ENCODE results near the gene FYN. TPM values are rescaled to one million over a fixed set of nuclear protein-coding genes. Genes with fewer than 3 reads are reported as not detected.

FYN gene
- total RNA-seq, 2 donors from 2014 or later: 25.7 to 83.1 TPM

DNA sequence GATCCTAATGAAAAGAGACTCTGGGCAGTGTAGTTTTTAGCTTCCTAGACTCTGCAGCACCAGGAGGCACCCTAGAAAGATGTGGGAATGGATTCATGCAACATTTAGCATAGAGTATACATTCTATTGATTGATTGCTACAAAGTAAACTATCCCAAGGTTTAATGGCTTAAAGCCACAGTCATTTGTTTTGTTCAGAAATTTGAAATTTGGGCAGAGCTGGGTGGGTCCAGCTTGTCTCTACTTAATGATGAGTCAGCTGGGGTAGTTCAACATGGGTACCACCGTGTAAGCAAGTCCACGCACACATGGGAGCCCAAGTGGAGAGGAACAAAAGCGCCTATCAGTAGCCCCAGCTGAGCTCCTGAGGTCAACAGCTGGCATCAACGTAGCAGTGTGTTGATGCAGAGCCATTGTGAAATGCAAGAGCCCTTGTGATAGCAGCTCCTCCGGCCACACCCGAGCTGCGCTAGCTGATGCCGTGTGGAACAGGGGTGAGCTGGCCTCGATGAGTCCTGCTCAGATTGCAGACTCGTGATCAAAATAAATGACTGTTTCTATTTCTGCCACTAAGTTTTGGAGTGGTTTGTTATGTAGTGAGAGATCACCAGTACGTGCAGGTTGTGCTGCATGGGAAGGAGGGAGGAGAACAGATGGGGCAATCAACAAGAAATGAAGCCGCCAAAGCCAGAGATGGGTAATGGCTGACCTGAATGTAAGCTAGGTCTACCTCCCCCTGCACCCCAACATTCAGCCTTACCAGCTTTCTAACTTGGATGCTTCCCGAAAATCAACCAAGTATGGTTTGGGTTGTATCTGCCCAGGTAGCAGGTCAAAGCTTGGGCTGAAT is 221.8 kb downstream of the FYN start:
- no peaks in the 10 kb centered on the region for H3K36me3 ChIP-seq (replicated peaks in 1 of 2; ENCODE audit: insufficient read depth in 1 of 2, low read depth in 2 of 2)
- H3K4me3 ChIP-seq: no peak overlapping the region
- ATAC-seq (no peak), DNase-seq (no peak)
- no peak overlapping the region for H3K27ac ChIP-seq
- 80 to 81% methylated on average over 12 to 13 of the region's 13 CpGs for WGBS, 2 donors
- H3K27me3 ChIP-seq: no peaks in the 10 kb centered on the region
- H3K4me1 ChIP-seq: peaks cover 11% of the 10 kb centered on the region
- intact Hi-C loops (cut with DNase I): no loop called here
- H3K9me3 ChIP-seq: no peaks in the 10 kb centered on the region
- TF ChIP-seq, protein P1, sequence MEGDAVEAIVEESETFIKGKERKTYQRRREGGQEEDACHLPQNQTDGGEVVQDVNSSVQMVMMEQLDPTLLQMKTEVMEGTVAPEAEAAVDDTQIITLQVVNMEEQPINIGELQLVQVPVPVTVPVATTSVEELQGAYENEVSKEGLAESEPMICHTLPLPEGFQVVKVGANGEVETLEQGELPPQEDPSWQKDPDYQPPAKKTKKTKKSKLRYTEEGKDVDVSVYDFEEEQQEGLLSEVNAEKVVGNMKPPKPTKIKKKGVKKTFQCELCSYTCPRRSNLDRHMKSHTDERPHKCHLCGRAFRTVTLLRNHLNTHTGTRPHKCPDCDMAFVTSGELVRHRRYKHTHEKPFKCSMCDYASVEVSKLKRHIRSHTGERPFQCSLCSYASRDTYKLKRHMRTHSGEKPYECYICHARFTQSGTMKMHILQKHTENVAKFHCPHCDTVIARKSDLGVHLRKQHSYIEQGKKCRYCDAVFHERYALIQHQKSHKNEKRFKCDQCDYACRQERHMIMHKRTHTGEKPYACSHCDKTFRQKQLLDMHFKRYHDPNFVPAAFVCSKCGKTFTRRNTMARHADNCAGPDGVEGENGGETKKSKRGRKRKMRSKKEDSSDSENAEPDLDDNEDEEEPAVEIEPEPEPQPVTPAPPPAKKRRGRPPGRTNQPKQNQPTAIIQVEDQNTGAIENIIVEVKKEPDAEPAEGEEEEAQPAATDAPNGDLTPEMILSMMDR (IDR thresholded peaks at IDR 0.05): no peak
- TF ChIP-seq POLR2A (IDR thresholded peaks at IDR 0.05): no peak

DNA sequence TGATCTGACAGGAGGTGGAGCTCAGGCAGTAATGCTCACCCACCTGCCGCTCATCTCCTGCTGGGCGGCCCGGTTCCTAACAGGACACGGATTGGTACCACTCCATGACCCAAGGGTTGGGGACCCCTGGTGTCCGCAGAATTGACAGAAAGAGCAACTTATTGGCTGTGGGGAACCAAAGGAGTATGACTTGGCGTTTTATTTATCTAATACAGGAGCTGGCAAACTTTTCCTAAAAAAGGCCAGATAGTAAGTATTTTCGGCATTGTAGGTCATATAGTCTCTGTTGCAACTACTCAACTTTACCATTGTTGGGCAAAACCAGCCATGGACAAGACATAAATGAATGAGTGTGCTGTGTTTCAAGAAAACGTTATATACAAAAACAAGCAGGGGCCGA is 223.2 kb downstream of the FYN start:
- H3K4me1 ChIP-seq: peaks cover 11% of the 10 kb centered on the region
- H3K27me3 ChIP-seq: no peaks in the 10 kb centered on the region
- no peaks in the 10 kb centered on the region for H3K36me3 ChIP-seq (replicated peaks in 1 of 2; ENCODE audit: insufficient read depth in 1 of 2, low read depth in 2 of 2)
- no peak overlapping the region for H3K4me3 ChIP-seq
- no peak overlapping the region for H3K27ac ChIP-seq
- DNase-seq: no peak
- TF ChIP-seq POLR2A (IDR thresholded peaks at IDR 0.05): no peak
- TF ChIP-seq, protein P1 (IDR thresholded peaks at IDR 0.05): no peak
- intact Hi-C loops (cut with DNase I): no loop called here
- no peaks in the 10 kb centered on the region for H3K9me3 ChIP-seq
- 67 to 87% methylated on average over 9 of the region's 9 CpGs for WGBS, 2 donors
- ATAC-seq: no peak

DNA sequence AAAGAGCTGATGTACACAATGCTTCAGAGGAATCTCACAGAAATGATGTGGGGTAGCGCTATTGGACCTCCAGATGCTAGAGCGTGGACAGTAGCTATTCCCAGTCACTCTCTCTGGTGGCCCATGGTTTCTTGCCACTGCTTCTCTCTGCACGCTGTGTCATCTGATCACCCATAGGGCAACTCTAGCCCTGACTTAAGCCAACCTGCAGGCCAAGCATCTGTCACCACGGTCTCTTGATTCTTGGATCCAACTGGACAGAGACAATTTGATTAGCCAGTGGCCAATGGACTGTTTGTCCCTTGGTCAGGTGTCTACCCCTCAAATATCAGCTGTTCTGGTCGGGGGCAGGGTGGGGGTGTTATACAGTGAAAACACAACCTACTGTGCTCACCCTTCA is 225.2 kb downstream of the FYN start:
- WGBS, 2 donors: 91 to 96% methylated on average over 5 of the region's 5 CpGs
- H3K4me1 ChIP-seq: peaks cover 2% of the 10 kb centered on the region
- TF ChIP-seq POLR2A (IDR thresholded peaks at IDR 0.05): no peak
- TF ChIP-seq, protein P1 (IDR thresholded peaks at IDR 0.05): no peak
- H3K4me3 ChIP-seq: no peak overlapping the region
- H3K27ac ChIP-seq: no peak overlapping the region
- ATAC-seq: no peak
- H3K9me3 ChIP-seq: no peaks in the 10 kb centered on the region
- H3K27me3 ChIP-seq: no peaks in the 10 kb centered on the region
- DNase-seq: no peak
- no peaks in the 10 kb centered on the region for H3K36me3 ChIP-seq (replicated peaks in 1 of 2; ENCODE audit: insufficient read depth in 1 of 2, low read depth in 2 of 2)
- intact Hi-C loops (cut with DNase I): no loop called here

DNA sequence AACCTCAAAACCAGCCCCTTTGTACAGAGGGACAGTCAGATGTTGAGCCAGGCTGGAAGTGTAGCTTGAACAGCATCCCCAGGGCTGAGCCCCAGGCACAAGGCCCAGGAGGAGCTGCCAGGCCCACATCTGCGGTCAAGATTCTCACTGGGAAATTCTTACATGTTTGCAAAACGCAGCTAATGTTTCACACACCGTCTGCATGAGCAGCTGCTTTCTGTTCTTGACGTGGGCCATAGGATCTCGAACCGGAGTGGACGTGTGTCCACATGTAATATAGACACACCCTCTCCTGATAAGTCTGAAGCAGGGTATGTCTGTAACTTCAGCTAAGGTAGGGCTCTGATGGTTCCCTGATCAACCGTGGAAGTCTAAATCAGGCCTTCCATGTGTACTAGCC is 226.3 kb downstream of the FYN start:
- ATAC-seq (peak; percentile 45), DNase-seq (no peak)
- H3K36me3 ChIP-seq (replicated peaks in 1 of 2; ENCODE audit: insufficient read depth in 1 of 2, low read depth in 2 of 2): no peaks in the 10 kb centered on the region
- no peak overlapping the region for H3K27ac ChIP-seq
- 70 to 81% methylated on average over 6 to 8 of the region's 8 CpGs for WGBS, 2 donors
- no peak overlapping the region for H3K4me3 ChIP-seq
- H3K27me3 ChIP-seq: no peaks in the 10 kb centered on the region
- no peaks in the 10 kb centered on the region for H3K4me1 ChIP-seq
- H3K9me3 ChIP-seq: no peaks in the 10 kb centered on the region
- intact Hi-C loops (cut with DNase I): no loop called here
- no peak for TF ChIP-seq POLR2A (IDR thresholded peaks at IDR 0.05)
- TF ChIP-seq, protein P1 (IDR thresholded peaks at IDR 0.05): no peak

DNA sequence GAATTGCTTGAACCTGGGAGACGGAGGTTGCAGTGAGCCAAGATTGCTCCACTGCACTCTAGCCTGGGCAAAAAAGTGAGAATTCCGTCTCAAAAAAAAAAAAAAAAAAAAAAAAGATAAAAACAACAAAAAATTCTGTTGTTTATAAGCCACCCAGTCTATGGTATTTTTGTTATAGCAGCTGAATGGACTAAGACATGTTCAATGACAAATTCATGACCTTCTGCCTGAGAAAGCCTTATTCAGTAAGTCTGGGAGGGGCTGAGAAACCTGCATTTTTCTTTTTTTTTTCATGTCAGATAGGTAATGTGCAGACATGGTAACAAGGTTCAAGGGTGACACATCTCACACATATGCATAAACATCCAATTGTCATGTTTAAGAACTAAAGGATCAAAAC is 227.2 kb downstream of the FYN start:
- no peaks in the 10 kb centered on the region for H3K36me3 ChIP-seq (replicated peaks in 1 of 2; ENCODE audit: insufficient read depth in 1 of 2, low read depth in 2 of 2)
- DNase-seq (no peak), ATAC-seq (no peak)
- 47 to 58% methylated on average over 2 of the region's 2 CpGs for WGBS, 2 donors
- H3K4me1 ChIP-seq: no peaks in the 10 kb centered on the region
- no peak overlapping the region for H3K4me3 ChIP-seq
- no peak overlapping the region for H3K27ac ChIP-seq
- TF ChIP-seq, protein P1 (IDR thresholded peaks at IDR 0.05): no peak
- no peak for TF ChIP-seq POLR2A (IDR thresholded peaks at IDR 0.05)
- no peaks in the 10 kb centered on the region for H3K9me3 ChIP-seq
- H3K27me3 ChIP-seq: no peaks in the 10 kb centered on the region
- intact Hi-C loops (cut with DNase I): no loop called here
